Skeletal muscle tissue (tissue), 4 donors: Measurements from ENCODE around the gene B4GALT6. TPM values are rescaled to one million over a fixed set of nuclear protein-coding genes. Genes with fewer than 3 reads are reported as not detected.
"Not testable (repeated sequence)": the region's sequence is repeated elsewhere in the genome, so short reads cannot be mapped to it uniquely, and the experiment has no call there.

Experiments used
- H3K27ac ChIP-seq: one replicate; pipeline ENCODE4 v1.7.0; 2013; ENCODE audit warnings: mild to moderate bottlenecking, low read depth, low read length, inconsistent platforms
- H3K27me3 ChIP-seq, 3 donors: one replicate each; pipeline ENCODE4 v1.7.0; 2013; ENCODE audit warnings: low read length in 3 of 3; ENCODE audit not compliant: control insufficient read depth in 3 of 3, insufficient read depth in 3 of 3
- H3K36me3 ChIP-seq, 3 donors: one replicate each; pipeline ENCODE4 v1.7.0; 2013; ENCODE audit warnings: low read length in 3 of 3; ENCODE audit not compliant: control insufficient read depth in 3 of 3, insufficient read depth in 3 of 3
- H3K4me1 ChIP-seq, 3 donors: one replicate each; pipeline ENCODE4 v1.7.0; 2013; ENCODE audit warnings: low read length in 3 of 3, mild to moderate bottlenecking in 3 of 3; ENCODE audit not compliant: control insufficient read depth in 3 of 3, insufficient read depth in 3 of 3
- H3K4me3 ChIP-seq, 3 donors: one replicate each; pipeline ENCODE4 v1.7.0; 2013; ENCODE audit warnings: low read length in 3 of 3
- H3K9ac ChIP-seq, 3 donors: one replicate each; pipeline ENCODE4 v1.7.0; 2013; ENCODE audit warnings: low read length in 3 of 3, mild to moderate bottlenecking in 3 of 3, moderate library complexity in 2 of 3, low read depth in 1 of 3
- H3K9me3 ChIP-seq, 3 donors: one replicate each; pipeline ENCODE4 v1.7.0; 2013; ENCODE audit warnings: low read length in 3 of 3; ENCODE audit not compliant: control insufficient read depth in 3 of 3
- total RNA-seq: library from RNA; depleted of rRNA; stranded (reverse); fragments of >200 nt; gene quantifications from one replicate; pipeline ENCODE4 v1.2.3, GENCODE V29; 2014
- donor health status: Osteomylitis.

B4GALT6 gene
- 3.1 TPM for total RNA-seq

GRCh38 chr18:31684279-31685096 is at the start of gene B4GALT6:
Gene B4GALT6 (minus strand): TSS chr18:31684581. CDS start chr18:31684426, 155 bp downstream.
- no peak within 1 kb of the TSS for H3K27ac ChIP-seq
- H3K4me1 ChIP-seq: peaks cover 3 to 5% (median 4%) of the 10 kb centered on the region in 3 donors
- H3K36me3 ChIP-seq: no peaks in the 10 kb centered on the region
- H3K4me3 ChIP-seq: peak within 1 kb of the TSS; percentile 60 to 72 (median 71)
- H3K9me3 ChIP-seq: no peaks in the 10 kb centered on the region
- peak within 1 kb of the TSS; percentile 51 to 69 (median 57) for H3K9ac ChIP-seq
- no peaks in the 10 kb centered on the region for H3K27me3 ChIP-seq

- no peak overlapping the region for H3K9ac ChIP-seq
- H3K4me1 ChIP-seq: peaks cover 0 to 3% (median 0%) of the 10 kb centered on the region in 3 donors
These were observed 47.2 kb upstream of the B4GALT6 start for GRCh38 chr18:31731628-31732027.

GRCh38 chr18:31729196-31729595 is 44.8 kb upstream of the B4GALT6 start:
- H3K27ac ChIP-seq, H3K27me3 ChIP-seq, H3K9me3 ChIP-seq, H3K9ac ChIP-seq, H3K36me3 ChIP-seq, H3K4me3 ChIP-seq: not testable (repeated sequence)
- H3K4me1 ChIP-seq: peaks cover 0 to 12% (median 7%) of the 10 kb centered on the region in 3 donors

More at GRCh38 chr18:31731628-31732027, 47.2 kb upstream of the B4GALT6 start:
- Histone ChIP-seq H3K9me3 (no peaks in the 10 kb centered on the region), H3K27me3 (no peaks in the 10 kb centered on the region), H3K27ac (no peak overlapping the region), H3K4me3 (no peak overlapping the region), H3K36me3 (no peaks in the 10 kb centered on the region)

- Histone ChIP-seq H3K9ac (peak overlapping the region; percentile 82 to 88 (median 84)), H3K4me3 (peak overlapping the region; percentile 78 to 84 (median 79)), H3K9me3 (no peaks in the 10 kb centered on the region), H3K36me3 (no peaks in the 10 kb centered on the region), H3K27me3 (no peaks in the 10 kb centered on the region), H3K27ac (peak overlapping the region; percentile 79), H3K4me1 (peaks cover 14 to 15% (median 15%) of the 10 kb centered on the region in 3 donors)
These were observed 39.8 kb upstream of the B4GALT6 start for GRCh38 chr18:31723990-31724711.

GRCh38 chr18:31723639-31723989 is 39.2 kb upstream of the B4GALT6 start:
- Histone ChIP-seq H3K36me3 (no peaks in the 10 kb centered on the region), H3K4me3 (peak overlapping the region; percentile 64 to 79 (median 78)), H3K4me1 (peaks cover 14 to 15% (median 15%) of the 10 kb centered on the region in 3 donors), H3K27me3 (no peaks in the 10 kb centered on the region), H3K27ac (peak overlapping the region; percentile 79), H3K9me3 (no peaks in the 10 kb centered on the region), H3K9ac (peak overlapping the region; percentile 19 to 88 (median 53))

- Histone ChIP-seq H3K27ac (no peak overlapping the region), H3K4me3 (no peak overlapping the region)
These were observed 38.1 kb upstream of the B4GALT6 start for GRCh38 chr18:31722369-31722957.

GRCh38 chr18:31721601-31722000 is 37.2 kb upstream of the B4GALT6 start:
- Histone ChIP-seq H3K27me3 (no peaks in the 10 kb centered on the region), H3K36me3 (no peaks in the 10 kb centered on the region), H3K4me1 (peaks cover 14 to 15% (median 15%) of the 10 kb centered on the region in 3 donors), H3K9ac (no peak overlapping the region), H3K9me3 (no peaks in the 10 kb centered on the region), H3K27ac (no peak overlapping the region), H3K4me3 (no peak overlapping the region)

More at GRCh38 chr18:31722369-31722957, 38.1 kb upstream of the B4GALT6 start:
- H3K9me3 ChIP-seq: no peaks in the 10 kb centered on the region
- no peaks in the 10 kb centered on the region for H3K36me3 ChIP-seq
- no peaks in the 10 kb centered on the region for H3K27me3 ChIP-seq
- H3K4me1 ChIP-seq: peaks cover 14 to 15% (median 15%) of the 10 kb centered on the region in 3 donors
- no peak overlapping the region for H3K9ac ChIP-seq

GRCh38 chr18:31720867-31721266 is 36.5 kb upstream of the B4GALT6 start:
- no peak overlapping the region for H3K9ac ChIP-seq
- no peak overlapping the region for H3K4me3 ChIP-seq
- no peaks in the 10 kb centered on the region for H3K36me3 ChIP-seq
- H3K4me1 ChIP-seq: peaks cover 14 to 15% (median 15%) of the 10 kb centered on the region in 3 donors
- no peaks in the 10 kb centered on the region for H3K9me3 ChIP-seq
- H3K27me3 ChIP-seq: no peaks in the 10 kb centered on the region
- H3K27ac ChIP-seq: no peak overlapping the region

- Histone ChIP-seq H3K4me1 (peaks cover 7 to 15% (median 7%) of the 10 kb centered on the region in 3 donors), H3K9me3 (no peaks in the 10 kb centered on the region), H3K9ac (no peak overlapping the region), H3K27me3 (no peaks in the 10 kb centered on the region), H3K4me3 (no peak overlapping the region), H3K27ac (no peak overlapping the region), H3K36me3 (no peaks in the 10 kb centered on the region)
These were observed 35.1 kb upstream of the B4GALT6 start for GRCh38 chr18:31719363-31720006.
